NT2/D1 (cell line): ENCODE data around the gene OAS3.

Source experiments
- SUZ12 ChIP-seq: IDR thresholded peaks from 2 replicates; pipeline ENCODE4 v1.6.1; 2011; ENCODE audit not compliant: insufficient read length, insufficient read depth; ENCODE audit errors: extremely low read depth
- YY1 ChIP-seq: IDR thresholded peaks from 2 replicates; pipeline ENCODE4 v1.6.1; 2011; ENCODE audit not compliant: insufficient read length, insufficient read depth
- ZNF274 ChIP-seq: IDR thresholded peaks from 2 replicates; pipeline ENCODE4 v1.6.1; 2011; ENCODE audit warnings: mild to moderate bottlenecking, low read depth, low read length

DNA sequence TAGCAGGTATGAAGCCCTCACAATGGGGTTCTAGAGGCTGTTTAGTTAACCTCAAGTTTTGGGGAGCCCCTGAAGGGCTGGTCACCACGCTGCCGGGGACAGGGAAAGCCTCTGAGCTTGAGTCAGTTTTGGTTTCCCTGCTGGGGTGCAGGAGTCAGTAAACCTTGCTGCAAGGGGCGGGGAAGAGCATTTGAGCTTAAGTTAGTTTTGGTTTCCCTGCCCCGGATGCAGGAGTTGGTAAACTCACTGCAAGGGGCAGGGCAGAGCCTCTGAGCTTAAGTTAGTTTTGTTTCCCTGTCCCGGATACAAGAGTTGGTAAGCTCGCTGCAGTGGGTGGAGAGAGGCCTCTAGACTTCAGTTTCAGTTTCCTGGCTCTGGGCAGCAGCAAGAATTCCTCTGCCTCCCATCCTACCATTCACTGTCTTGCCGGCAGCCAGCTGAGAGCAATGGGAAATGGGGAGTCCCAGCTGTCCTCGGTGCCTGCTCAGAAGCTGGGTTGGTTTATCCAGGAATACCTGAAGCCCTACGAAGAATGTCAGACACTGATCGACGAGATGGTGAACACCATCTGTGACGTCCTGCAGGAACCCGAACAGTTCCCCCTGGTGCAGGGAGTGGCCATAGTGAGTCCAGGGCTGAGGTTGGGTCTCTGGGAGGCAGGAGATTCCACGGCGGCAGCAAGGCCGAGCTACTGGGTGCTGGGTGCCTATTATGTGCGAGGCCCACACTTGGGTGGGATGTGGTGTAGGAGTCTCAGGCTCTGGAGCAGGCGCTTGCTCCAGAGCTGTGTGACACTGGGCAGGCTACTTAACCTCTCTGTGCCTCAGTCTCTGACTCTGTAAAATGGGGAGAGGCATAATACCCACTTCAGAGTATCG lies 40.1 kb downstream of the OAS3 start, which contains the start of gene OAS2:
- TF ChIP-seq ZNF274 = no peak
- TF ChIP-seq YY1 = no peak
- TF ChIP-seq SUZ12 = no peak
